LNCaP clone FGC (cell line): ENCODE measurements around the gene TCIRG1.
A peak's percentile ranks its signal among the peaks of the same experiment; 100 is the strongest.

Source experiments
- DNase-seq: peaks from one replicate; pipeline ENCODE4 v3.0.0-alpha.2; 2011; ENCODE audit warnings: low read depth
- H3K4me3 ChIP-seq: 2 replicates; pipeline ENCODE4 v1.5.1; 2011; ENCODE audit warnings: mild to moderate bottlenecking, low read depth, low read length, control low read depth
- CTCF ChIP-seq: IDR thresholded peaks from 2 replicates; pipeline ENCODE4 v1.5.1; 2012; ENCODE audit warnings: mild to moderate bottlenecking; ENCODE audit not compliant: control insufficient read depth, insufficient read depth; ENCODE audit errors: extremely low read depth

Gene TCIRG1

GRCh38 chr11:68036141-68036716, 2.6 kb upstream of the TCIRG1 start:
- H3K4me3 ChIP-seq = no peak overlapping the region
- no peak for TF ChIP-seq CTCF
- DNase-seq = no peak

- no peak overlapping the region for H3K4me3 ChIP-seq
- no peak for TF ChIP-seq CTCF
- no peak for DNase-seq
These were observed 2.0 kb upstream of the TCIRG1 start for GRCh38 chr11:68036717-68037239.

GRCh38 chr11:68037411-68038225, 1.2 kb upstream of the TCIRG1 start:
- no peak overlapping the region for H3K4me3 ChIP-seq
- no peak for TF ChIP-seq CTCF

DNA sequence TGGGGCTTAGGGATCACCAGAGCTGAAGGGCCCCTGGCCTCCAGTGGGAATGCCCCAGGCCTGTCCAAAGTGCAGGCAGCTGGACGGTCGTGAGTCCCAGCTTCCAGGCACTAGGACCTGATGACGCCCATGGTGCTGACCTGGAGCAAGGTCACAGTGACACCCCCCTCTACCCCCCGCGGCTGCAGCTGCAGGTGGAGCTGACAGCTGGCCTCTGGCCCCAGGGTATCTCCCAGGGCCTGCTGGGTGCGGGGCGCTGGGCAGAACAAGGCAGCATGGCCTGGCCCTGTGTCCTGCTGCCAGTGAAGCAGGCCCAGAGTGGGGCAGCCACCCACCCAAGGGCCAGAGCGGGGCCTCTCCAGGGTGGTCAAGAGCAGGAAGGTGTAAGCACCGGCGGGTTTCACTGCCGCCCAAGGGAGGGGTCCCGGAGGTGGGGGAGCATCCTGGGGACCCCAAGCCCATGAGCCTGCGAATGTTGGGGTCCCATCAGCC, 553 bp upstream of the TCIRG1 start:
- no peak for DNase-seq
- peak overlapping the region; percentile 60 for H3K4me3 ChIP-seq
- no peak for TF ChIP-seq CTCF

More at GRCh38 chr11:68037411-68038225, 1.2 kb upstream of the TCIRG1 start:
- no peak for DNase-seq

DNA sequence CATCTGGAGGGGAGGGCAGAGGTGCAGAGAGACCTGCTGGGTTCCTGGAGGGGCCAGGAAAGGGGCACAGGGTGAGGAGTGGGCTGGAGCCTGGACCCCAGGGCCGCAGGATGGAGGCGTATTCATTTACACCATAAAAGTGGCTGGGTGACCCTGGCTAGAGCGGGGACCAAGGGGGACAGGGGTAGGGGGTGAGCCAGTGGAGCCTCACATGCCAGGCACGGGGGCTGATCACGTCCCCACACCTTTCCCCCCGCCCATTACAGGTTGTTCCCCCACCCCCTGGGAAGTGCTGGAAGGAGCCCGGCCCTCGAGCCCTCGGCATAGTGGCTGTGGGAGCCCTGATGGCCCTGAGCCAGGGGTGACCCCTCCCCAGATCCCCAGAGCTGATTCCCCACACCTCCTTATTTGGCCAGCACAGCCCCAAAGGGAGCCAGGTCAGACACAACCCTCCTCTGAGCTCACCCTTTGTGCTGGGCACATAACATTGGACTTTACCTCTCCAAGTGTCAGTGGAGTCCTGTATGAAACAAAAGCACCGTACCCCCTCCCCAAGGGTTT, 781 bp downstream of the TCIRG1 start:
- H3K4me3 ChIP-seq = peak overlapping the region; percentile 60
- DNase-seq = no peak
- TF ChIP-seq CTCF = no peak

DNA sequence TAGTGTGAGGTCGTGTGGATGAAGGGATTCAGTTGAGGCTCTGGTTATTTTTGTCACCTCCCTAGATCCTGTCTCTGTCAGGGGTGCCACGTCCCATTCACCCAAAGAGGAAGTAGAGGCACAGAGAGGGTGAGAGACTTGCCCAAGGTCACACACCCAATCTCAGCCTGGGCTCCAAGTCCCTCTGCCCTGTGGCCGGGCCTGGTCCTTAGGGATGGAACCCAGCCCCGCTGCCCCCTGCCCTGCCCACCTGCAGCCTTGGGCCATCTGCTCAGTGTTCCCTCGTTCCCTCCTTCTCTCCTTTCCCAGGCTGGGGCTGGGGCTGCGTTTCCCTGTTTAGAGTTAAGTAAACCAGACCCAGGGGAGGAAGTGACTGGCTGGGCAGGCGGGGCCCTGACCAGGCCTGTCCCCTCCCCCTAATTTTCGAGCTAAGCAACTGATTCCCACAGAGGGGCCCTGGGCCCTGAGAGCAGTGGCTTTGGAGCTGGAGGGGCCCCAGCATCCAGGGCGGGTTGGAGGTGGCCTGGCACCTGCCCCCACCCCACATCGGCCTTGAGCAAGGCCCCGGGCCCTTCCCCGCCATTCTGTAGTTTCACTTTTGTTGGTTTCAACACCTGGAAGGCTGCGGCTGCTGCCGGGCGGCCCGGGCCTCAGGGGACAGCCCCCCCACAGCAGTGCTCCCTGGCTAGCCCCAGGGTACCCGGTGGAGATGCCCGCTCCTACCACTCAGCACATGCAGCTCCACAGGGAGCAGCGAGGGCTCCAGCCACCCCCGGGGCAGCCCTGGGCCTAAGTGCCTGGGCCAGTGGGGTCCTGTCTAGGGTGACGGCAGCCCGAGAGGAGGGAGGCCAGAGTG, 1.5 kb downstream of the TCIRG1 start:
- no peak overlapping the region for H3K4me3 ChIP-seq
- no peak for DNase-seq
- TF ChIP-seq CTCF = no peak
